RWPE2 (cell line): ENCODE measurements around the gene SUN2.

Experiments
- ATAC-seq: fragments of 200-7000 bp; cut with Tn5 transposase; 3 replicates; pipeline ENCODE4 v1.9.1; 2021; ENCODE audit warnings: low read depth
- DNase-seq: peaks from one replicate; pipeline ENCODE4 v3.0.0-alpha.2; 2020; ENCODE audit warnings: low spot score
- H3K27ac ChIP-seq: fragments of 450-650 bp; 2 replicates; pipeline ENCODE4 v1.5.1; 2017; ENCODE audit warnings: mild to moderate bottlenecking; ENCODE audit not compliant: poor library complexity, severe bottlenecking
- H3K27me3 ChIP-seq: fragments of 250-450 bp; sonication (Bioruptor Pico); 2 replicates; pipeline ENCODE4 v1.5.1; 2021; ENCODE audit warnings: mild to moderate bottlenecking, moderate library complexity; ENCODE audit not compliant: insufficient read depth, poor library complexity, severe bottlenecking
- H3K36me3 ChIP-seq: fragments of 250-450 bp; sonication (Bioruptor Pico); 2 replicates; pipeline ENCODE4 v1.5.1; 2020; ENCODE audit warnings: low read depth, mild to moderate bottlenecking, moderate library complexity
- H3K4me1 ChIP-seq: fragments of 250-450 bp; sonication (Bioruptor Pico); 2 replicates; pipeline ENCODE4 v1.5.1; 2021; ENCODE audit warnings: mild to moderate bottlenecking, moderate library complexity; ENCODE audit not compliant: insufficient read depth, poor library complexity, severe bottlenecking
- H3K4me3 ChIP-seq: fragments of 250-450 bp; sonication (Bioruptor Pico); 2 replicates; pipeline ENCODE4 v1.5.1; 2021; ENCODE audit warnings: mild to moderate bottlenecking, moderate library complexity; ENCODE audit not compliant: severe bottlenecking
- H3K9me3 ChIP-seq: fragments of 250-450 bp; sonication (Bioruptor Pico); 2 replicates; pipeline ENCODE4 v1.5.1; 2021; ENCODE audit warnings: mild to moderate bottlenecking, moderate library complexity; ENCODE audit not compliant: severe bottlenecking
- CTCF ChIP-seq: fragments of 450-650 bp; IDR thresholded peaks from one replicate; pipeline ENCODE4 v1.5.1; 2017; ENCODE audit warnings: mild to moderate bottlenecking, moderate library complexity; ENCODE audit not compliant: poor library complexity, severe bottlenecking

SUN2 gene

GRCh38 chr22:38796262-38796957 lies 40.6 kb upstream of the SUN2 start:
- no peak for ATAC-seq
- DNase-seq, result no peak
- no peaks in the 10 kb centered on the region for H3K36me3 ChIP-seq
- no peaks in the 10 kb centered on the region for H3K9me3 ChIP-seq
- TF ChIP-seq CTCF, result no peak
- H3K27me3 ChIP-seq, result no peaks in the 10 kb centered on the region
- peaks cover 6% of the 10 kb centered on the region for H3K4me1 ChIP-seq
- no peak overlapping the region for H3K27ac ChIP-seq
- H3K4me3 ChIP-seq, result no peak overlapping the region

DNA sequence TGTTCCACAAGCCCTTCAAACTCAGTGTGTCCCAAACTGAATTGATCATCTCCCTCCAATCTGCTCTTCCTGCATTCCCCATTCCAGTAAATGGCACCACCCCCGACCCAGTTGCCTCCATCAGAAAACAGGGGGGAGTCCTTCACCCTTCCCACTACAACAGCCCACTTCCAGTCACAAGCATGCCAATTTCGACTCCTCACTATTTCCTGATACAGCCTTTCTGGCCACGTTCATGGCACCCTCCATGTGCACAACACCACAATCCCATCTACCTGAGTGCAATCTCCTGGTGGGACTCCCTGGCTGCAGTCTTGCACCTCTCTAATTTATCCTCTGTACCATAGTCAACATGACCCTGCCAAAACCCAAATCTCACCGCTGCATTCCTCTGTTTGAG lies 39.8 kb upstream of the SUN2 start:
- H3K4me3 ChIP-seq, result no peak overlapping the region
- no peak overlapping the region for H3K27ac ChIP-seq
- H3K4me1 ChIP-seq, result peaks cover 6% of the 10 kb centered on the region
- no peak for TF ChIP-seq CTCF
- no peaks in the 10 kb centered on the region for H3K9me3 ChIP-seq
- ATAC-seq (no peak), DNase-seq (no peak)
- H3K27me3 ChIP-seq, result no peaks in the 10 kb centered on the region
- H3K36me3 ChIP-seq, result no peaks in the 10 kb centered on the region

- Histone ChIP-seq H3K36me3 (no peaks in the 10 kb centered on the region), H3K4me3 (peak within 1 kb of the TSS; percentile 45), H3K27ac (peak within 1 kb of the TSS; percentile 12), H3K9me3 (no peaks in the 10 kb centered on the region), H3K27me3 (no peaks in the 10 kb centered on the region), H3K4me1 (peaks cover 6% of the 10 kb centered on the region)
- DNase-seq (peak; percentile 88), ATAC-seq (peak; percentile 97)
- TF ChIP-seq CTCF, result no peak
These were observed 38.1 kb upstream of the SUN2 start, which contains the start of gene DNAL4 for GRCh38 chr22:38793721-38794466. Gene DNAL4, minus strand, starts transcription at chr22:38794143. Its CDS starts 11,412 bp downstream, at chr22:38782731.

DNA sequence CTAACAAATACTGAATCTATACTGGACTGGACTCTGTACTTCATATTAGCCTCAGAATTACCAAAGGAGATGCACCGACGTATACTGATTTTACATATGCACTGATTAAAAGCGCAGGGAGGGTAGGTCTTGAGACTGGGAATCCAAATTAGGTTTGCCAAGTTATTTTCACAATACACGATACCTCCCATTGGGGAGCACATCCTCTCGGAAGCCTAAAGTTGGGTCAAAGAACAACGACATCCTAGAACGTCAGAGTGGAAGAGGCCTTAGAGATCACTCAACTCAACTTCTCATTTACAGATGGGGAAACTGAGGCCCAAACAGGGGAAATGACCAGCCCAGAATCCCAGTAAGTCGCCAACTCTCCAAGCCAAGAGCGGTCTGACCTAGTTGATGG lies 37.5 kb upstream of the SUN2 start:
- H3K4me1 ChIP-seq, result peaks cover 6% of the 10 kb centered on the region

More for the DNA sequence above, 37.5 kb upstream of the SUN2 start:
- no peak for DNase-seq
- Histone ChIP-seq H3K27me3 (no peaks in the 10 kb centered on the region), H3K27ac (peak overlapping the region; percentile 12), H3K4me3 (peak overlapping the region; percentile 45), H3K9me3 (no peaks in the 10 kb centered on the region), H3K36me3 (no peaks in the 10 kb centered on the region)
- TF ChIP-seq CTCF, result no peak
- ATAC-seq, result no peak
